T-helper 1 cell treated with Interleukin-12 subunit alpha and Interleukin-12 subunit beta and Interleukin-4 antibody, amounts not matched to agents 30 μg/mL and 1 μg/mL, for 36 hours (primary cell): Measurements from ENCODE around the gene AP5Z1.

ENCODE experiments used
- H3K27ac Mint-ChIP-seq: one replicate; pipeline ENCODE4 v1.8.0; 2021; ENCODE audit warnings: mild to moderate bottlenecking, mixed read lengths
- H3K27me3 Mint-ChIP-seq: one replicate; pipeline ENCODE4 v1.8.0; 2021; ENCODE audit warnings: low read depth, mixed read lengths
- H3K36me3 Mint-ChIP-seq: one replicate; pipeline ENCODE4 v1.8.0; 2021; ENCODE audit warnings: low read depth, mixed read lengths
- H3K4me1 Mint-ChIP-seq: one replicate; pipeline ENCODE4 v1.8.0; 2021; ENCODE audit warnings: low read depth, mixed read lengths
- H3K4me3 Mint-ChIP-seq: one replicate; pipeline ENCODE4 v1.8.0; 2021; ENCODE audit warnings: mild to moderate bottlenecking, moderate library complexity, mixed read lengths
- H3K9me3 Mint-ChIP-seq: one replicate; pipeline ENCODE4 v1.8.0; 2021; ENCODE audit warnings: mixed read lengths

AP5Z1 gene

DNA sequence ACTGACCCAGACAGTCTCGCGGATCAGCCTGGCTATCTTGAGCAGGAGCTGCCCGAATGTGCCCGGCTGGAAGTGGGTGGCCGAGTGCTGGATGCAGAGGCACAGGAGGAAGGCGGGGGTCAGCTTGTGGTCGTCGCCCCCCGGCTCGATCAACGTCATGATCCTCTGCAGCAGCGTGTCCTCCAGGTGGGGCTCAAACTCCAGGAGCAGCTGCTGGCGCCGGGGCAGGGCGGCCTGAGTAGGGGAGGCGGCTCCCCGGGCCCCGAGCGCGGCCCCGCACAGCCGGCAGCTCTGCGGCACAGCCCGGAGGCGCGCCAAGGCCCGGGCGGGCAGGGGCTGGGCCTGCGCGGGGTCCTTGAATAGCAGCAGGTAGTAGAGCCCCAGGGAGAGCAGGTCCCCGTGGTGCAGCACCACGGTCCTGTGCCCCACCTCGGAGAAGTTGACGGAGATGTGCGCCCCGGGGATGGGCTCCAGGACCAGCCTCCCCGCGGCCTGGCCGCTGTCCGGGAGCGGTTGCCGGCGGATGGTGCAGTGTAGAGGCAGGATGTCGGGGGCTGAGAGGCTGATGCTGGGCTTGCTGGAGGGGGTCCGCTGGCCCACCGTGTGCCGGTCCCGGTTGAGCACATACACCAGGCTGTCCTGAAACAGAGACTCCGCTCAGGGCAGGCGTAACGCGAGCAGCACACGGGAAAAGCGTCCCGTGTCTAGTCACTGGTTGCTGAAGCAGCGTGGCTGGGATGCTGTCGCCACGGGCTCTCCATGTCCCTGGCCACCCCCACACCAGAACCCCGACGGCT, 59.4 kb downstream of the AP5Z1 start:
- Mint-ChIP-seq H3K4me1 (peaks cover 3% of the 10 kb centered on the region), H3K27ac (no peak overlapping the region), H3K4me3 (no peak overlapping the region), H3K36me3 (no peaks in the 10 kb centered on the region), H3K9me3 (no peaks in the 10 kb centered on the region), H3K27me3 (no peaks in the 10 kb centered on the region)

DNA sequence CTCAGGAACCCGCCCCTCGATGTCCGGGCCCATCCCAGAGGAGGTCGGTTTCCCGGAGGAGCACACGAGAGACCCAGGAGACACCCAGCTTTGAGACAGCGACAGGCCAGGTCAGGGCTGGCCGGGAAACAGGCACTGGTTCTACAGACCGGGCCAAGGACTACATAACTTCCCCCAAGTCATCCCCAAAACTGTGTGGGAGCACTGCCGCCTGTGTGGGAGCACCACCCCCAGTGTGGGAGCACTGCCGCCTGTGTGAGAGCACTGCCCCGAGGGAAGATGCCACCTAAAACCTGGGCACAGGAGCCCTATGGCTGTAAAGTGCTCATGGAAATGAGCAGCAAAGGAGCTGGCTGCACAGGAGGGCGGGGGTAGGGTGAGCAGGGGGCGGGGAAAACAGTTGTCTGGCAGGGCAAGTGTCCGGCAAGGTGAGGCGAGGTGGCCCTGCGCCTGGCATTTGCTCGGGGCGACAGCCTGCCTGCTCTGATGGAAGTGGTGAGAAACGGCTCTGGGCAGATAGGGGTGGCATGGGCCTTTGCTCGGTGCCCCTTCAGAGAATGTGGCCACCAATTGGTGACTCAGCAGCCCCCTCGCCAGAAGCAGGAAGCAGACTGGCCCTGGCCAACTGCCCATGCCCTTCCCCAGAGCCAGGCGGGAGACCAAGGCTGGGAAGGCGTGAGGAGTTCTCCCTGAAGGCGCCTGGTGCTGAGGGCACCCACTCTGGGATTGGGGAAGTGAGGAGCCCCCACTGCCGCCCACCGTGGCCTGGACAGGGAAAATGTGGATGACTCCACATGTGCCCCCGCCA, 60.2 kb downstream of the AP5Z1 start:
- H3K27ac Mint-ChIP-seq, result no peak overlapping the region
- no peak overlapping the region for H3K4me3 Mint-ChIP-seq
- H3K4me1 Mint-ChIP-seq, result no peaks in the 10 kb centered on the region
- no peaks in the 10 kb centered on the region for H3K27me3 Mint-ChIP-seq
- no peaks in the 10 kb centered on the region for H3K36me3 Mint-ChIP-seq
- H3K9me3 Mint-ChIP-seq, result no peaks in the 10 kb centered on the region

DNA sequence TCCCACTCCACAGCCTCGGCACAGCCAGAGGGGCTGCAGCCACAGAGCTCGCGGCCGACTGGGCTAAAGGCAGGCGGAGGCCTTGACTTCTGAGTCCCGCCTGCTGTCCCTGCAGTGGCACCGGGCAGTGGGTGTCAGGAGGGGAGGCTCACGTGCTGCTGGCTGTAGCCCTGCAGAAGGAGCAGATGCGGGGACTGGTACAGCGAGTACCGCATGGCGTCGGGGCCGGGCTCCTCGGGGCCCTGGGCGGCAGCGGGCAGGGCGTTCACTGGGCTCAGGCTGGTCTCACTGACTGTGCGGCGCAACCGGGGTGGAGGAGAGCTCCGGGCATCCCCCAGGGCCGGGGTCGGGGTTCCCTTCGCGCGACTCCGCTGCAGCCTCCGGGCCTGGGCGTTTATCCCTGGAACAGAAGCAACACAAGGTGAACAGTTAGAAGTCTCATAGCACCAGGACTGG, 60.8 kb downstream of the AP5Z1 start:
- Mint-ChIP-seq H3K27ac (no peak overlapping the region), H3K36me3 (no peaks in the 10 kb centered on the region), H3K4me3 (no peak overlapping the region)

DNA sequence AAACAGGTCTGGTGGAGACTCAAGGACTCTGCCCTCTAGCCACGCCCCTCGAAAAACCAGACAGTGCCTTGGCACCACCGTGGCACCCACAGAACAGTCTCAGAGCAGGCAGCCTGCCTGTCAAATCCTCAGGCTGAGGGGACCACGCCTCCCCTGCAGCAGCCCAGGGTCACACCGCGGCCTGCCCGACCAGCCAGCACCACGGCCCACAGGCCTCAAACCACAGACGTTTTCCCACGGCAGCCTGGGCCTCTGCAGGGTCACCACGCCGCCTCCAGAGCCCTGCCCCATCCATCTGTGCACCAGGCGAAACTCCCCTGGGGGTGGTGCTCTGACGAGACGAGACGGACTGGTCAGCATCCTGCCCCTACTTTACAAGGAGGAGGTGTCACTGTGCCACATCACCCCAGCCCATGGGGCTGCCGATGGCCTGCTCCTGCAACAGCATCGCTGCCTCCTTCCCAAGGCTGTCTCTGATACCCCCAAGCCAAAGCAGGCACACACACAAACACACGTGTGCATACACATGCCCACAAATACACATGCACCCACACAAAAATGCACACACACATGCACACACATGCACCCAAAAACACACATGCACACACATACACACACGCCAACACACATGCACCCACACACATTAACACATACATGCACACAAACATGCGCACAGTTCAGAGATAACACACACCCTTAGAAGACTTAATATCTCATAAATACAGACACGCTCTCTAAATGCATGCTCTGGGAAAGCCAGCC, 61.8 kb downstream of the AP5Z1 start:
- no peaks in the 10 kb centered on the region for H3K4me1 Mint-ChIP-seq

More for the DNA sequence above, 60.8 kb downstream of the AP5Z1 start:
- no peaks in the 10 kb centered on the region for H3K4me1 Mint-ChIP-seq
- H3K9me3 Mint-ChIP-seq, result no peaks in the 10 kb centered on the region
- H3K27me3 Mint-ChIP-seq, result no peaks in the 10 kb centered on the region

DNA sequence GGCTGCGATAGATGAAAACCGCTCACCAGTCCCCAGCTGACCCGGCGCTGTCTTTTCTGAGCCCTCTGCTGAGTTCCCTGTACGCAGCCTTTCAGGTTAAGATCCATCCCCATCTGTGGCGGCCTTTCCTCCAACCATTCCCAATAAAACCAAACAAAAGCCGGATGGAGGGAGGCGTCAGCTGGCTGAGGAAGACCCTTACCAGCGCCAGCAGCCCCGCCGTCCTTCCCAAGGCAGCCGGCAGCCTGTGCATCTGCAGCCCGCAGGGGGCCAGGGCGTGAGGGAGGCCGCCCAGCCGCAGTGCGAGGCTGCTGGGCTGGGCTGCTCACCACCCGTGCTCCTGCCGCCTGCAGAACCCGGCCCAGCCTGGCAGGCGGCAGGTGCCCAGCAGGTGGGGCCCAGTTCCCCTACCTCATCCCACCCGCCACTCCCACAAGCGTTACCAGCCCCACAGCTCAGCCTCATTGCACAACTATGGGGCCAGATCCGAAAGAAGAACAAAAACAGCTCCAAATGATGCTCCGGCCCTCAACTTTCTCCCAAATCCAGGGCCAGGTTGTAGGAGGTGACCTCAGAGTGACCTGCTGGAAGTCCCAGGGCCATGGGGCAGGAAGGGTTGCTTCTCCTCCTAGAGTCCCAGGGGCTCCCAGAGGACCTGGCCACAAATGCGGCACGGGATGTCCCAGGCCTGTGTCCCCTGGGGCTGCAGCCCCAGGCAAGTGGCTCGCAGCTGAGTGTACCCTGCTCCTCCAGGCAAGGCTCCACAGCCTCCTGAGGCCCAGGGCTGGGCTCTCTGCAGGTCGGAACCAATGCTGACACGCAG, 62.6 kb downstream of the AP5Z1 start:
- Mint-ChIP-seq H3K36me3 (no peaks in the 10 kb centered on the region), H3K4me3 (no peak overlapping the region), H3K27ac (no peak overlapping the region), H3K9me3 (no peaks in the 10 kb centered on the region), H3K27me3 (no peaks in the 10 kb centered on the region), H3K4me1 (no peaks in the 10 kb centered on the region)

More for the DNA sequence above, 61.8 kb downstream of the AP5Z1 start:
- no peaks in the 10 kb centered on the region for H3K36me3 Mint-ChIP-seq
- H3K27ac Mint-ChIP-seq, result no peak overlapping the region
- no peaks in the 10 kb centered on the region for H3K27me3 Mint-ChIP-seq
- no peak overlapping the region for H3K4me3 Mint-ChIP-seq
- H3K9me3 Mint-ChIP-seq, result no peaks in the 10 kb centered on the region

DNA sequence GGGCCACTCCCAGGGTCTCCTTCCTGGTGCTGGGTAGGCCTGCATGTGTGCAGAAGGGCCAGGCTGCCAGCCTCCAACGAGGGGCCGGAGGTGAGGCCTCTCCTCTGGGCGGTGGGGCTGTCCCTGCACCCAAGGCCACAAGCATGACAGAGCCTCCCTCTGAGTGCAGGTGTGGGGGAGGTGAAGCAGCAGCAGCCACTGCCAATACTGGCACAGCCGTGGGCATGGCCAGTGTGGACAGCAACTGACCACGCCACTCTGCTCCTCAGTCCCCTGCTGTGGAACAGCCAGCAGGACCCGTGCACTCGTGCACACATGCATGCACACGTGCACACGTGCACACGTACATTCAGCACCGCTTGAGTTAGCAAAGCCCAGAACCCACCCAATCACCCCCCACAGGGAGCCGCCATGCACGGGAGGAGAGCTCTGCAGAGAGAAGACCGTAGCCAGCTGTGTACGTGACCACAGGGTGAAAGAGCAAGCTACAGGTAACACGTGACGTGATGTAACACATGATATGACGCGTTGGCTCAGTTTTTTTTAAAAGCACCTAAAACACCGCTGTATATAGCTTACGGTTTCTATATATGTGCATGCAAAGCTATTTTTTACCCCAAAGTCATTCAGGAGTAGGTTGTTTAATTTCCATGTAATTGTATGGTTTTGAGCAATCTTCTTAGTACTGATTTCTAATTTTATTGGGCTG, 63.4 kb downstream of the AP5Z1 start:
- Mint-ChIP-seq H3K36me3 (no peaks in the 10 kb centered on the region), H3K27me3 (no peaks in the 10 kb centered on the region), H3K9me3 (no peaks in the 10 kb centered on the region), H3K27ac (no peak overlapping the region), H3K4me1 (no peaks in the 10 kb centered on the region), H3K4me3 (no peak overlapping the region)

DNA sequence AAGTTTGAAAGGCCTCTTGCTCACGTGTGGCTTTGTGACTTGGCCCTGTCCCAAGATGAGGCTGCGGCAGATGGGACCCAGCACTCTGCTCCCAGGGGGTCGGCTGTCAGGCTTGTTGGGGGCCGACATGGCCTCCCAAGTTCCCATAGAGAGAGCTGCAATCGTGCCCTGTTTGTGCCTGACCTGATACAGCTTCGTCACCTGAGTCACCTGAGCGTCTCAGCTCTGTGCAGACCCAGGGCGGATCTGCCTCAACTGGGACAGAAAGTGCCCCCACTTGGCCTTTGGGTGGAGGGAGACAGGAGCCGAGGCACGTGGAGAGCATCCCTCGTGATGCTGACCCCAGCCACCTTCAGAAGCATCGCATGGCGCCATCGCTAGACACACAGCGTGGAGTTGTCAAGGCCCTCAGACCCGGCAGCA, 64.7 kb downstream of the AP5Z1 start:
- no peaks in the 10 kb centered on the region for H3K4me1 Mint-ChIP-seq
- H3K9me3 Mint-ChIP-seq, result no peaks in the 10 kb centered on the region
- H3K27ac Mint-ChIP-seq, result no peak overlapping the region
- H3K4me3 Mint-ChIP-seq, result no peak overlapping the region
- no peaks in the 10 kb centered on the region for H3K36me3 Mint-ChIP-seq
- H3K27me3 Mint-ChIP-seq, result peaks cover 3% of the 10 kb centered on the region
